Upper lobe of right lung (tissue), 1 donor: ENCODE data around the gene MAT2A. TPM values are rescaled to one million over a fixed set of nuclear protein-coding genes. Genes with fewer than 3 reads are reported as not detected.

Experiments used
- ATAC-seq: fragments of 200-7000 bp; cut with Tn5 transposase; one replicate; pipeline ENCODE4 v1.9.1; 2020; ENCODE audit warnings: mild to moderate bottlenecking, moderate library complexity
- DNase-seq: peaks from one replicate; pipeline ENCODE4 v3.0.0-alpha.2; 2020
- H3K27ac ChIP-seq: fragments of 200-600 bp; one replicate; pipeline ENCODE4 v1.8.0; 2022
- H3K27me3 ChIP-seq: fragments of 200-600 bp; one replicate; pipeline ENCODE4 v1.8.0; 2022; ENCODE audit warnings: mild to moderate bottlenecking
- H3K36me3 ChIP-seq: fragments of 200-600 bp; one replicate; pipeline ENCODE4 v1.8.0; 2022
- H3K4me1 ChIP-seq: fragments of 200-600 bp; one replicate; pipeline ENCODE4 v1.8.0; 2022
- H3K4me3 ChIP-seq: fragments of 200-600 bp; one replicate; pipeline ENCODE4 v1.8.0; 2022; ENCODE audit warnings: mild to moderate bottlenecking
- H3K9me3 ChIP-seq: fragments of 200-600 bp; one replicate; pipeline ENCODE4 v1.8.0; 2022
- intact Hi-C: fragments of 100-400 bp; cut with DNase I; formaldehyde crosslinking; loops from one replicate; pipeline ENCODE4 v1.11.0; 2022
- total RNA-seq: library from RNA; stranded (reverse); fragmentation: NEBNext Ultra II Directional; extraction: Animal tissue kit (Norgen Biotek cat#: 25700); gene quantifications from one replicate; pipeline ENCODE4 v1.2.1, GENCODE V29; 2021
- TF ChIP-seq, protein P1 (sequence below): fragments of 200-600 bp; IDR thresholded peaks from one replicate; pipeline ENCODE4 v1.8.0; 2022; ENCODE audit warnings: antibody characterized with exemption
- donor health status: DM: no; HTN: yes; CAD: no; lungs with severe emphysema.

MAT2A gene
- total RNA-seq, 1 donor from 2014 or later, result 212 TPM

GRCh38 chr2:85536479-85536878 lies 2.5 kb upstream of the MAT2A start:
- intact Hi-C loops, result no loop called here
- no peak for ATAC-seq

DNA sequence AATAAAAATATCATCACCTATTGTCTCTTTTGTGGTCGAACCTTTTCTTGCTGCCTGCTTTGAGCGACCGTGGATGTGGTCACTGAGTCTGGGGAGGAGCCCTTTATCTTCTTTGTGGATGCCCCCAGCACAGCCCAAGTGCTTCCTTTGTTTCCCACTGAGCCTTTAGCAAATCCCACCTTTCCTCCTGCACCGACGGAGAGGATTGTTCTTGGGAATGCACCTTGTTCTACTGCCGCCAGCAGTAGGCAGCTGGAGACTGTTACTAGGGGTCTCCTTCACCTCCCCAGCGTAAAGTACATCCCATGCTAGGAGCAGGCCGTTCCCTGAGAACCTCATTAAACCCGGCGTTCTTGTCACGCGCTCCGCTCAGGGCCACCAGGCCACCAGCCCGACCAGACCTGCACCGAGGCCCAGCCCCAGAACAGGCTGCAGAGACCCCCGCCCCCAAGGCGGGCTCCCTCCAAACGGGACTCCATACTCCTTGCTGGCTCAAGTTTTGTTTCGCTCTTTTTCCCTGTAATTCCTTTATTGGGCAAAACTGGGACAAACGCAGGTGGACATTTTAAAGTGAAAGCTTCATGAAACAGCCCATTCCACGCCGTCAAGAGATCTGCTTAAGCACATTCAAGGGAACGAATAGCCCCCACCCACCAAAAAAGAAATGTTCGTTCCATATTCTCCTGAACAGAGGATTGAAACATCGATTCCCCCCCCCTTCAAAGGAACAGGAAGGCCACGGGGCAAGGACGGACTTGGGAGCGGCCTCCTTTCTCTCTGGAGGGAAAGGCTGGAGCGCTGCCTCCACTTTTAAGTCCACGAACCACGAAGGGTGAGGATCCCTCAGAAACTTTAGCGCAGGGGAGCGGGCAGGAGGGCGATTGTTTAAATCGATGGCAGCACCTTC lies 1.1 kb upstream of the MAT2A start:
- peak; percentile 85 for DNase-seq
- Histone ChIP-seq H3K36me3 (peaks cover 22% of the 10 kb centered on the region), H3K4me3 (peak overlapping the region; percentile 97), H3K27me3 (no peaks in the 10 kb centered on the region), H3K27ac (peak overlapping the region; percentile 99), H3K9me3 (no peaks in the 10 kb centered on the region), H3K4me1 (peaks cover 39% of the 10 kb centered on the region)
- intact Hi-C loops, result no loop called here
- TF ChIP-seq, protein P1, sequence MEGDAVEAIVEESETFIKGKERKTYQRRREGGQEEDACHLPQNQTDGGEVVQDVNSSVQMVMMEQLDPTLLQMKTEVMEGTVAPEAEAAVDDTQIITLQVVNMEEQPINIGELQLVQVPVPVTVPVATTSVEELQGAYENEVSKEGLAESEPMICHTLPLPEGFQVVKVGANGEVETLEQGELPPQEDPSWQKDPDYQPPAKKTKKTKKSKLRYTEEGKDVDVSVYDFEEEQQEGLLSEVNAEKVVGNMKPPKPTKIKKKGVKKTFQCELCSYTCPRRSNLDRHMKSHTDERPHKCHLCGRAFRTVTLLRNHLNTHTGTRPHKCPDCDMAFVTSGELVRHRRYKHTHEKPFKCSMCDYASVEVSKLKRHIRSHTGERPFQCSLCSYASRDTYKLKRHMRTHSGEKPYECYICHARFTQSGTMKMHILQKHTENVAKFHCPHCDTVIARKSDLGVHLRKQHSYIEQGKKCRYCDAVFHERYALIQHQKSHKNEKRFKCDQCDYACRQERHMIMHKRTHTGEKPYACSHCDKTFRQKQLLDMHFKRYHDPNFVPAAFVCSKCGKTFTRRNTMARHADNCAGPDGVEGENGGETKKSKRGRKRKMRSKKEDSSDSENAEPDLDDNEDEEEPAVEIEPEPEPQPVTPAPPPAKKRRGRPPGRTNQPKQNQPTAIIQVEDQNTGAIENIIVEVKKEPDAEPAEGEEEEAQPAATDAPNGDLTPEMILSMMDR, result no peak
- ATAC-seq, result peak; percentile 23

More at GRCh38 chr2:85536479-85536878, 2.5 kb upstream of the MAT2A start:
- no peak for DNase-seq
- Histone ChIP-seq H3K9me3 (no peaks in the 10 kb centered on the region), H3K27ac (peak overlapping the region; percentile 99), H3K4me1 (peaks cover 25% of the 10 kb centered on the region), H3K36me3 (peaks cover 8% of the 10 kb centered on the region), H3K27me3 (no peaks in the 10 kb centered on the region), H3K4me3 (no peak overlapping the region)
- TF ChIP-seq, protein P1, result no peak

DNA sequence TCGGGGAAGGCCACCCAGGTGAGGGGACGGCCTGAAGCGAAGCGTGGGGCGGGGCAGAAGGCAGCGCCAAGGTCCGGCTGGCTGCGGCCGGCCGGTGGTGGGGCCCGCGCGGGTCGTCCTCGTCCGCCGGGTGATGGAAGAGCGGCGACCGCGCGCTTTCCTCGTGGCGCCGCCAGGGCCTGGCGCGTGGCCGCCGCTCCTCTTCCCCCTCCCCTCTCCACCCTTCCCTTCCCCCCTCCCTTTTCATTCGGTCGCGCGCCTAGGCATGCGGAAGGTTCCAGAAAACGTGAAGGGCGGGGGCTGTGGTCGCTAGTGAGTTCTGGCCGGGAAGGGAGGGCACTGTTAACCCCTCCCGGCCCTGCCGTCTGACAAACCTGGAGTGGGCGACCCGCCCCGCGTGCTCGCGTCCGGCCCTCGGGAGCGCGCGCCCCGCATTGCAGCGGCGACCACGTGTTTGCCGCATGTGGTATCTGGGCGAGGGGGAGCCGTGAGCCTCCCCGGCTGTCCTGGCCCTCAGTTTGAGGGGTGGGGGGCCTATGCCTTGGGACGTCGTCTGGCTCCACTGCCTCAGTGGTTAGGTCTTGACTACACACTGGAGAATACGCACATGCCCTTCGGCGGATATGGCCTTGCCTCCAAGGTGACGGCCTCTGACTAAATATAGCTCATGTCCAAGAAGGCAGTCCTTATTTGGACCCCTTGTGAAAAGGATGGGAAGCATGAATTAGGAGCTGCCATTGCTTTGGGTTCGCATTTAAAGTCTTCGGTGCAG lies 579 bp downstream of the MAT2A start:
- intact Hi-C loops, result no loop called here
- Histone ChIP-seq H3K27ac (peak overlapping the region; percentile 99), H3K4me1 (peaks cover 44% of the 10 kb centered on the region), H3K9me3 (no peaks in the 10 kb centered on the region), H3K4me3 (peak overlapping the region; percentile 97), H3K27me3 (no peaks in the 10 kb centered on the region), H3K36me3 (peaks cover 39% of the 10 kb centered on the region)
- TF ChIP-seq, protein P1, result no peak
- DNase-seq (peak; percentile 89), ATAC-seq (peak; percentile 73)

DNA sequence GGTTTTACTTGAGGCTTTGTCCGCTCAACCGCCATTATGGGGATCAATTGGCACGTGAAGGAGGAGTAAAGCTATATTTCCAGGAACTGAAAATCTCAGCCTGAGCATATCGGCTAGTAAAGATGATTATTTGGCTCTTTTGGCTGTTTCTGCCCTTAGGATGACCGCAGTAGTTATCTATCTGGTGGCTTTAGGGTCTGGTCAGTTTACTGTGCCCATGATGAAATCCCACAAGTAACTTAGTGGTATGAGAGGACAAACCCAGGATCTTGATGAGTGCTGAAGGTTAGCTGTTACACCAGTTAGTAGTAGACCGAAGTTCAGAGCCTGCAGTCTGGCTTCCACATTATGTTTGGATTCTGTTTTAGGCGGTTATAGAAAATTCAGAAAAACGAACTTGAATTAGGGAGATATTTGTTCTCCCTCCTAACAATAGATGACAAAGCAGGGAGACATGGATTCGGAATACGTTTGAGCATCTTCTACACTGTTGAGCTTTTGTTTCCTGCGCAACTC lies 1.2 kb downstream of the MAT2A start:
- no peaks in the 10 kb centered on the region for H3K9me3 ChIP-seq
- peak overlapping the region; percentile 97 for H3K4me3 ChIP-seq
- H3K27ac ChIP-seq, result peak overlapping the region; percentile 99
- TF ChIP-seq, protein P1, result no peak
- DNase-seq (no peak), ATAC-seq (no peak)
- peaks cover 46% of the 10 kb centered on the region for H3K36me3 ChIP-seq
- no peaks in the 10 kb centered on the region for H3K27me3 ChIP-seq
- intact Hi-C loops, result no loop called here
- peaks cover 44% of the 10 kb centered on the region for H3K4me1 ChIP-seq

DNA sequence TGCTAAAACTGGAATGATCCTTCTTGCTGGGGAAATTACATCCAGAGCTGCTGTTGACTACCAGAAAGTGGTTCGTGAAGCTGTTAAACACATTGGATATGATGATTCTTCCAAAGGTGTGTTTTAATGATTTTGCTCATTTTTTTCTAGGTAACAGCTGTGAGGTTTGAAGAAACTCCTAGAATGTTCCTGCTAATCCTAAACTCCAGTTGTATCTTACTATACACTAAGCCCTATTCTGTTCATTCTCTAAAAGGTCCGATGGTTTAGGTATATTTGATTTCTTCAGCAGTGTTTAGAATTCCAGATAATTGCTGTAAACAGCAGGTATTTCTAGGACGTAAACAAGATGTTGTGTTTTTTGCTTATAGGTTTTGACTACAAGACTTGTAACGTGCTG lies 2.3 kb downstream of the MAT2A start:
- intact Hi-C loops, result no loop called here
- Histone ChIP-seq H3K9me3 (no peaks in the 10 kb centered on the region), H3K4me3 (peak overlapping the region; percentile 97), H3K4me1 (peaks cover 44% of the 10 kb centered on the region), H3K27me3 (no peaks in the 10 kb centered on the region), H3K36me3 (peaks cover 56% of the 10 kb centered on the region), H3K27ac (no peak overlapping the region)
- TF ChIP-seq, protein P1, result no peak
- no peak for DNase-seq
- ATAC-seq, result no peak
